Vagina (tissue), 2 donors: ENCODE measurements around the gene OTOP1. TPM values are rescaled to one million over a fixed set of nuclear protein-coding genes. Genes with fewer than 3 reads are reported as not detected.

Experiments
- DNase-seq, 2 donors: peaks; one replicate each; pipeline ENCODE4 v3.0.0-alpha.2; 2017; ENCODE audit errors: extremely low spot score in 2 of 2
- H3K27ac ChIP-seq: fragments of 200-600 bp; sonication (generic); one replicate; pipeline ENCODE4 v1.5.1; 2019
- H3K27me3 ChIP-seq: fragments of 200-600 bp; sonication (generic); one replicate; pipeline ENCODE4 v1.5.1; 2019
- H3K36me3 ChIP-seq, 2 donors: fragments of 200-600 bp; sonication (generic); one replicate each; pipeline ENCODE4 v1.5.1; 2017 to 2019
- H3K4me1 ChIP-seq: fragments of 200-600 bp; sonication (generic); one replicate; pipeline ENCODE4 v1.5.1; 2019
- H3K4me3 ChIP-seq, 2 donors: fragments of 200-600 bp; sonication (generic); 1 replicate in 1 of 2; 2 replicates in 1 of 2; pipeline ENCODE4 v1.5.1; 2016 to 2019
- H3K9me3 ChIP-seq: fragments of 200-600 bp; sonication (generic); one replicate; pipeline ENCODE4 v1.5.1; 2019
- POLR2A ChIP-seq, 2 donors: fragments of 450-650 bp; IDR thresholded peaks; one replicate each; pipeline ENCODE4 v1.6.1; 2017; ENCODE audit warnings: antibody characterized with exemption in 2 of 2, mild to moderate bottlenecking in 2 of 2, moderate library complexity in 2 of 2
- POLR2AphosphoS5 ChIP-seq, 2 donors: sonication (generic); formaldehyde crosslinking; IDR thresholded peaks; one replicate each; pipeline ENCODE4 v1.9.0; 2017; ENCODE audit warnings: antibody characterized with exemption in 2 of 2, mild to moderate bottlenecking in 2 of 2, low read depth in 1 of 2; ENCODE audit not compliant: insufficient read depth in 1 of 2
- intact Hi-C: fragments of 100-400 bp; cut with DNase I; formaldehyde crosslinking; loops from one replicate; pipeline ENCODE4 v1.15.1; 2023
- total RNA-seq: library from RNA; depleted of rRNA; stranded (reverse); fragments of >200 nt; gene quantifications from one replicate; pipeline ENCODE4 v1.2.3, GENCODE V29; 2016
- TF ChIP-seq, protein P1 (sequence below), 3 experiments: fragments of 450-650 bp in 2 of 3; fragments of 200-600 bp in 1 of 3; sonication (generic) in 1 of 3; IDR thresholded peaks; one replicate each; pipeline ENCODE4 v1.5.1; 2017 to 2019; ENCODE audit warnings: antibody characterized with exemption in 3 of 3, mild to moderate bottlenecking in 2 of 3, moderate library complexity in 2 of 3

Gene OTOP1, protein sequence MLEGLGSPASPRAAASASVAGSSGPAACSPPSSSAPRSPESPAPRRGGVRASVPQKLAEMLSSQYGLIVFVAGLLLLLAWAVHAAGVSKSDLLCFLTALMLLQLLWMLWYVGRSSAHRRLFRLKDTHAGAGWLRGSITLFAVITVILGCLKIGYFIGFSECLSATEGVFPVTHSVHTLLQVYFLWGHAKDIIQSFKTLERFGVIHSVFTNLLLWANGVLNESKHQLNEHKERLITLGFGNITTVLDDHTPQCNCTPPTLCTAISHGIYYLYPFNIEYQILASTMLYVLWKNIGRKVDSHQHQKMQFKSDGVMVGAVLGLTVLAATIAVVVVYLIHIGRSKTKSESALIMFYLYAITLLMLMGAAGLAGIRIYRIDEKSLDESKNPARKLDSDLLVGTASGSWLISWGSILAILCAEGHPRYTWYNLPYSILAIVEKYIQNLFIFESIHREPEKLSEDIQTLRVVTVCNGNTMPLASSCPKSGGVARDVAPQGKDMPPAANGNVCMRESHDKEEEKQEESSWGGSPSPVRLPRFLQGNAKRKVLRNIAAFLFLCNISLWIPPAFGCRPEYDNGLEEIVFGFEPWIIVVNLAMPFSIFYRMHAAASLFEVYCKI
- total RNA-seq, result not detected

DNA sequence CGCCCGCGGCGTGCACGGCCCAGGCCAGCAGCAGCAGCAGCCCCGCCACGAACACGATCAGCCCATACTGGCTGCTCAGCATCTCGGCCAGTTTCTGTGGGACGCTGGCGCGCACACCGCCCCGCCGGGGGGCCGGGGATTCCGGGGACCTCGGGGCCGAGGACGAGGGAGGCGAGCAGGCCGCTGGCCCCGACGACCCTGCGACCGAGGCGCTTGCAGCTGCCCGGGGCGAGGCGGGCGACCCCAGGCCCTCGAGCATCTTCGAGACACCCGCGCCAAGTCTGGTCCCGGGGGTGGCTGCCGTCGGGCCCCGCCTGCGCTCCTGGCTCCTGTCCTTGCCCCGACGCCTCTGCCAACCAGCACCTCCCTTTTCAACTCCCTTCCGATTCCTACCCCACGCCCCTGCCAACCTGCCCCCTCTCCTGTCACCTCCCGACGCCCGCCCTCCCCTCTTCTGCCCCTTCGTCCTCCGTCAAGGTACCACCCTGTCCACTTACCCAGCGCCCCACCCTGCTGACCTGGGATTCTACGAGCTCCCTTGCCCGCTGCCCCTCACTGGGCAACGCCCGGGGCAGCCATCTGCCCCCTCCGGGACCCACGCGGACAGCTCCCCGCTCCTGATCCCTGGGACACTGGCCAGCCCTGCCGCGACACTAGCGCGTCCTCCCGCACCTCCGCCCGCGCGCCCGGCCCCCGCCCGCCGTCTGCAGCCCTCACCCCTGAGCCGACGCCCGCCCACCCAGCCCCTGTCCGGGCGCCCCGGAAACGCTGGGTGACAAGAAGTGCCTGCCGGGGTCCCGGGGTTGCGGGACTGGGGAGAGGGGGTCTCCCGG lies at the start of gene OTOP1:
TSS of gene OTOP1 (minus strand) at position 324 of the 833 bp plus-strand sequence. CDS start at position 259, 65 bp downstream.
- Histone ChIP-seq H3K27me3 (peaks cover 6% of the 10 kb centered on the region), H3K36me3 (no peaks in the 10 kb centered on the region), H3K4me3 (no peak within 1 kb of the TSS), H3K27ac (no peak within 1 kb of the TSS), H3K4me1 (no peaks in the 10 kb centered on the region), H3K9me3 (no peaks in the 10 kb centered on the region)
- intact Hi-C loops, result no loop called here
- TF ChIP-seq, protein P1, sequence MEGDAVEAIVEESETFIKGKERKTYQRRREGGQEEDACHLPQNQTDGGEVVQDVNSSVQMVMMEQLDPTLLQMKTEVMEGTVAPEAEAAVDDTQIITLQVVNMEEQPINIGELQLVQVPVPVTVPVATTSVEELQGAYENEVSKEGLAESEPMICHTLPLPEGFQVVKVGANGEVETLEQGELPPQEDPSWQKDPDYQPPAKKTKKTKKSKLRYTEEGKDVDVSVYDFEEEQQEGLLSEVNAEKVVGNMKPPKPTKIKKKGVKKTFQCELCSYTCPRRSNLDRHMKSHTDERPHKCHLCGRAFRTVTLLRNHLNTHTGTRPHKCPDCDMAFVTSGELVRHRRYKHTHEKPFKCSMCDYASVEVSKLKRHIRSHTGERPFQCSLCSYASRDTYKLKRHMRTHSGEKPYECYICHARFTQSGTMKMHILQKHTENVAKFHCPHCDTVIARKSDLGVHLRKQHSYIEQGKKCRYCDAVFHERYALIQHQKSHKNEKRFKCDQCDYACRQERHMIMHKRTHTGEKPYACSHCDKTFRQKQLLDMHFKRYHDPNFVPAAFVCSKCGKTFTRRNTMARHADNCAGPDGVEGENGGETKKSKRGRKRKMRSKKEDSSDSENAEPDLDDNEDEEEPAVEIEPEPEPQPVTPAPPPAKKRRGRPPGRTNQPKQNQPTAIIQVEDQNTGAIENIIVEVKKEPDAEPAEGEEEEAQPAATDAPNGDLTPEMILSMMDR (IDR thresholded peaks at IDR 0.05), result no peak
- no peak for TF ChIP-seq POLR2AphosphoS5 (IDR thresholded peaks at IDR 0.05; ENCODE audit: insufficient read depth in 1 of 2, low read depth in 1 of 2)
- no peak for TF ChIP-seq POLR2A (IDR thresholded peaks at IDR 0.05)
- no peak for DNase-seq

DNA sequence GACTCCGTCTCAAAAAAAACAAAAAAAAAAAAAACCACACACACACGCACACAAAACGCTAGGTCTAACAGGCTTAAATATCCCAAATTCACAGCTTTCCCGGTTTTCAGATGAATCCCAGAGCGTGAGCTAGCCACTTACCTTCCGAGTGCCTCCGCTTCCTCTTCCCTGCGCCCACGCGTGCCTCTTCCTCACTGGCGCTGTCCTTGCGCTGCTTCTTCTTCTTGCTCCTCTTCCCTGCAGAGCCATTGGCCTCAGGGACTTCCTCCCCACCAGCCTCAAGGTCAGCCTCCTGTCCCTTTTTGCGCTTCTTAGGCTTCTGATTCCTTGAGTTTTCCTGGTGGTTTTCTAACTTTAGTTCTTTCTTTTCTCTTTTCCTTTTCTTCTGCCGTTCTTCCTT lies 47.5 kb upstream of the OTOP1 start:
- Histone ChIP-seq H3K4me1 (no peaks in the 10 kb centered on the region), H3K4me3 (no peak overlapping the region), H3K36me3 (peaks cover 0 to 46% of the 10 kb centered on the region in 2 donors), H3K9me3 (no peaks in the 10 kb centered on the region), H3K27me3 (no peaks in the 10 kb centered on the region), H3K27ac (no peak overlapping the region)
- DNase-seq, result no peak
- TF ChIP-seq, protein P1 (IDR thresholded peaks at IDR 0.05), result no peak
- no peak for TF ChIP-seq POLR2AphosphoS5 (IDR thresholded peaks at IDR 0.05; ENCODE audit: insufficient read depth in 1 of 2, low read depth in 1 of 2)
- TF ChIP-seq POLR2A (IDR thresholded peaks at IDR 0.05), result no peak
- intact Hi-C loops, result no loop called here

DNA sequence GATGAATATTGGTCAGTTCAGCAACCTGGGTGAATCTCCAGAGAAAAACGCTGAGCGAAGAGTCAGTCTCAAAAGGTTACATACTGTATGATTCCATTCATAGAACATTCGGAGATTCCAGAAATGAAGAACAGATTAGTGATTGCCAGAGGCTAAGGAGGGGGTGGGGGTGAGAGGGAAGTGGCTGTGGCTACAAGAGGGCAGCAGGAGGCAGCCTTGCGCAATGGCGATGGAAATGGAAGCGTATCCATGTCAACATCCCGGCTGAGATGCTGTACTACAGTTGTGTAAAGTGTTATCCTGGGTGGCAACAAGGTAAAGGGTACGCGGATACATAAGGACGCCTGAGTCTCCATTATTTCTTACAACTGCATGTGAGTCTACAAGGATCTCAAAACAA lies 45.2 kb upstream of the OTOP1 start:
- Histone ChIP-seq H3K36me3 (peaks cover 0 to 46% of the 10 kb centered on the region in 2 donors), H3K27ac (no peak overlapping the region), H3K4me1 (no peaks in the 10 kb centered on the region), H3K27me3 (no peaks in the 10 kb centered on the region), H3K4me3 (no peak overlapping the region), H3K9me3 (no peaks in the 10 kb centered on the region)
- DNase-seq, result no peak
- intact Hi-C loops, result no loop called here
- TF ChIP-seq POLR2A (IDR thresholded peaks at IDR 0.05) (no peak), POLR2AphosphoS5 (IDR thresholded peaks at IDR 0.05; ENCODE audit: insufficient read depth in 1 of 2, low read depth in 1 of 2) (no peak)
- TF ChIP-seq, protein P1 (IDR thresholded peaks at IDR 0.05), result no peak

DNA sequence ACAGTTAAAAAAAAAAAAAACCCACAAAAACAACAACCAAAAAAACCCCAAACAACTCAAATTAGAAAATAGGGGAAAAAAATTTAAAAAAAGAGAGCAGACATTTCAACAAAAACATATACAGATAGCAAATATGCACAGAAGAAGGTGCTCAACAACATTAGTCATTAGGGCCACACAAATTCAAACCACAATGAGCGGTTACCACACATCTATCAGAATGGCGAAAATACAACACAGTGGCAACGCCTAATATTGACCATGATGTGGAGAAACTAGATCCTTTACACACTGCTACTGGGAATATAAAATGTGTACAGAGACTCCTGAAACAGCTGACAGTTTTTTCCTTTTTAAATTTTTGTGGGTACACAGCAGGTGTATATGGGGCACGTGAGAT lies 43.8 kb upstream of the OTOP1 start:
- Histone ChIP-seq H3K4me3 (no peak overlapping the region), H3K27ac (no peak overlapping the region), H3K9me3 (no peaks in the 10 kb centered on the region), H3K36me3 (peaks cover 0 to 45% of the 10 kb centered on the region in 2 donors), H3K27me3 (no peaks in the 10 kb centered on the region), H3K4me1 (no peaks in the 10 kb centered on the region)
- no peak for DNase-seq
- intact Hi-C loops, result no loop called here
- TF ChIP-seq, protein P1 (IDR thresholded peaks at IDR 0.05), result no peak
- TF ChIP-seq POLR2A (IDR thresholded peaks at IDR 0.05) (no peak), POLR2AphosphoS5 (IDR thresholded peaks at IDR 0.05; ENCODE audit: insufficient read depth in 1 of 2, low read depth in 1 of 2) (no peak)
